Choroid plexus epithelial cell (primary cell): Measurements from ENCODE around the gene PPL.
"Not testable (repeated sequence)": the region's sequence is repeated elsewhere in the genome, so short reads cannot be mapped to it uniquely, and the experiment has no call there.

Source experiments
- DNase-seq: peaks from one replicate; pipeline ENCODE4 v3.0.0-alpha.2; 2010; ENCODE audit warnings: low read depth
- H3K4me3 ChIP-seq: 2 replicates; pipeline ENCODE4 v1.5.1; 2011; ENCODE audit warnings: low read depth, mild to moderate bottlenecking, control low read depth, low read length, moderate library complexity
- CTCF ChIP-seq: conservative IDR thresholded peaks from 2 replicates; pipeline ENCODE4 v1.5.1; 2011; ENCODE audit warnings: low read depth, mild to moderate bottlenecking, control low read depth, inconsistent platforms, low read length, moderate library complexity

PPL gene

GRCh38 chr16:4957720-4958509, 21.0 kb upstream of the PPL start, which contains the start of gene SEC14L5:
TSS of gene SEC14L5 (plus strand) at chr16:4958330. CDS start at chr16:4959324, 994 bp downstream.
- TF ChIP-seq CTCF = no peak
- H3K4me3 ChIP-seq = peak within 1 kb of the TSS; percentile 65
- peak; percentile 99 for DNase-seq

- DNase-seq = no peak
- no peak for TF ChIP-seq CTCF
- peak overlapping the region; percentile 65 for H3K4me3 ChIP-seq
These were observed 20.4 kb upstream of the PPL start for GRCh38 chr16:4957420-4957719.

- DNase-seq = no peak
- no peak overlapping the region for H3K4me3 ChIP-seq
- no peak for TF ChIP-seq CTCF
These were observed 17.8 kb upstream of the PPL start for GRCh38 chr16:4954714-4955113.

- DNase-seq, H3K4me3 ChIP-seq: not testable (repeated sequence)
These were observed 14.6 kb upstream of the PPL start for GRCh38 chr16:4951583-4951982.

GRCh38 chr16:4949986-4950385, 13.0 kb upstream of the PPL start:
- no peak for TF ChIP-seq CTCF
- DNase-seq = no peak
- no peak overlapping the region for H3K4me3 ChIP-seq

- no peak for TF ChIP-seq CTCF
- H3K4me3 ChIP-seq = no peak overlapping the region
- no peak for DNase-seq
These were observed 12.2 kb upstream of the PPL start for GRCh38 chr16:4948903-4949766.

- no peak for TF ChIP-seq CTCF
- DNase-seq = peak; percentile 17
- H3K4me3 ChIP-seq = no peak overlapping the region
These were observed 11.0 kb upstream of the PPL start for GRCh38 chr16:4947722-4948503.
